H1 (cell line): ENCODE data around the gene POLR2F. TPM values are rescaled to one million over a fixed set of nuclear protein-coding genes. Genes with fewer than 3 reads are reported as not detected.

Source experiments
- CBX8 ChIP-seq: fragments of 300-800, 300-1000 bp; sonication (generic); IDR thresholded peaks from 2 replicates; pipeline ENCODE4 v1.7.1; 2016; ENCODE audit warnings: low read depth, low read length, borderline replicate concordance
- CTCF ChIP-seq, 3 experiments: IDR thresholded peaks; 1 replicate in 2 of 3; 2 replicates in 1 of 3; pipeline versions ENCODE4 v1.5.1 to v1.6.1; 2011; ENCODE audit warnings: low read length in 3 of 3, mild to moderate bottlenecking in 3 of 3, inconsistent platforms in 2 of 3, low read depth in 1 of 3, moderate library complexity in 1 of 3; ENCODE audit not compliant: insufficient read depth in 1 of 3; ENCODE audit errors: control extremely low read depth in 1 of 3
- E2F6 ChIP-seq: IDR thresholded peaks from 2 replicates; pipeline ENCODE4 v1.6.1; 2012; ENCODE audit warnings: inconsistent platforms
- EGR1 ChIP-seq: IDR thresholded peaks from 2 replicates; pipeline ENCODE4 v1.6.1; 2011; ENCODE audit warnings: low read depth, low read length, borderline replicate concordance
- EZH2 ChIP-seq: fragments of 200-600 bp; sonication (generic); IDR thresholded peaks from 2 replicates; pipeline ENCODE4 v1.7.1; 2012; ENCODE audit warnings: low read depth, mild to moderate bottlenecking, moderate library complexity, low read length, inconsistent platforms; ENCODE audit not compliant: severe bottlenecking
- MAFK ChIP-seq: IDR thresholded peaks from 2 replicates; pipeline ENCODE4 v1.6.1; 2012; ENCODE audit warnings: low read depth, mild to moderate bottlenecking, improper control_type of control experiment, low read length
- polyA plus RNA-seq, 7 experiments: library from polyadenylated mRNA; depleted of rRNA in 3 of 7; stranded (reverse) in 5 of 7; unstranded in 2 of 7; fragments of >200 nt in 5 of 7; fragments of 200-250 nt in 2 of 7; gene quantifications; 1 replicate in 5 of 7; 2 replicates in 1 of 7; 4 replicates in 1 of 7; pipeline versions ENCODE4 v1.2.1 to v1.2.3, GENCODE V29; 2011 to 2013; ENCODE audit warnings: missing spikeins in 2 of 7, mixed read lengths in 2 of 7
- total RNA-seq: library from RNA; stranded (reverse); fragmentation: NEBNext Ultra II Directional; extraction: Animal tissue kit (Norgen Biotek cat#: 25700); gene quantifications from 2 replicates; pipeline ENCODE4 v1.2.1, GENCODE V29; 2021

POLR2F gene
- total and polyA plus RNA-seq, 2 of the 8 experiments (the other 6 are each of a cell fraction or from before 2014, with no cell fraction given) = 150 to 176 TPM

GRCh38 chr22:37982938-37983859 lies 29.7 kb downstream of the POLR2F start (continued):
- peak; percentile 76 to 81 (median 79) for TF ChIP-seq CTCF (IDR thresholded peaks at IDR 0.05; ENCODE audit: control extremely low read depth in 1 of 3, insufficient read depth in 1 of 3, low read depth in 1 of 3, low read length in 3 of 3)
- TF ChIP-seq MAFK = peak; percentile 27; the same call in 1 of the 2 replicates
- no peak for TF ChIP-seq CBX8
- peak; percentile 60 for TF ChIP-seq EZH2
- TF ChIP-seq EGR1 = no peak
- no peak; the same call in 1 of the 2 replicates for TF ChIP-seq E2F6
